Measurements from ENCODE around the gene WFDC5. TPM values are rescaled to one million over a fixed set of nuclear protein-coding genes. Genes with fewer than 3 reads are reported as not detected.

The WFDC5 gene
- total and polyA plus RNA-seq, 10 of the 15 experiments (the other 5 are each of a cell fraction or from before 2014, with no cell fraction given) = 0.20 to 0.26 (median 0.21) TPM; not detected in 7

GRCh38 chr20:45060294-45060693 lies 54.7 kb downstream of the WFDC5 start:
- ChIA-PET CTCF (interaction anchor here (0.9 to 5.4 kb wide), 4 partner anchors 10 to 36 kb away, joined by 3 to 30 read pairs (median 9); no protein-coding TSS in a partner anchor), SMC1A (ENCODE audit: uncharacterized antibody, unreplicated experiment) (interaction anchor here (0.6 to 1.6 kb wide), 5 partner anchors 10 to 286 kb away, joined by 3 to 6 read pairs (median 4); no protein-coding TSS in a partner anchor), RAD21 (ENCODE audit: unreplicated experiment) (no interaction called here), POLR2A (interaction anchor here (1.1 kb wide), 1 partner anchor 9 kb away, joined by 4 read pairs; no protein-coding TSS in a partner anchor)
- Histone ChIP-seq H3K9me3 (replicated peaks; ENCODE audit: control insufficient read depth, insufficient read depth, low read length) (no peaks in the 10 kb centered on the region), H3K27me3 (replicated peaks in 1 of 2; ENCODE audit: control insufficient read depth in 2 of 2, insufficient read depth in 2 of 2, low read length in 1 of 2) (no peaks in the 10 kb centered on the region), H3K4me2 (ENCODE audit: control insufficient read depth, insufficient read depth) (no peak overlapping the region), H4K20me1 (ENCODE audit: control insufficient read depth, insufficient read depth) (no peaks in the 10 kb centered on the region; the same call in 1 of the 2 replicates), H3K4me3 (no peak overlapping the region), H3K27ac (ENCODE audit: control insufficient read depth, insufficient read depth) (no peak overlapping the region), H2AFZ (ENCODE audit: control insufficient read depth, low read depth, low read length) (no peak overlapping the region), H3K4me1 (ENCODE audit: control insufficient read depth, insufficient read depth, low read length) (no peaks in the 10 kb centered on the region), H3K9ac (ENCODE audit: control insufficient read depth, insufficient read depth, low read length) (no peak overlapping the region), H3K36me3 (ENCODE audit: control insufficient read depth in 2 of 2, insufficient read depth in 2 of 2, low read length in 1 of 2) (peaks cover 5 to 10% of the 10 kb centered on the region in 2 experiments), H3K79me2 (ENCODE audit: control insufficient read depth, insufficient read depth, low read length) (peaks cover 10% of the 10 kb centered on the region)
- ATAC-seq = no peak
- in situ Hi-C loops (cut with MboI) (no loop called here), intact Hi-C loops (cut with micrococcal nuclease; ENCODE audit: unreplicated experiment) (no loop called here)
- WGBS (ENCODE audit: insufficient coverage, insufficient replicate concordance, low lambda C conversion rate, missing lambda C conversion rate) = 97% methylated on average over 4 of the region's 4 CpGs
- DNase-seq (ENCODE audit: low read depth, low spot score) = no peak
- BruUV-seq (replicated peaks) = no TSS peak
- TF ChIP-seq NBN (IDR thresholded peaks at IDR 0.05) (no peak), SMC3 (IDR thresholded peaks at IDR 0.05; ENCODE audit: borderline replicate concordance, low read length) (no peak), STAT3 (IDR thresholded peaks at IDR 0.05; ENCODE audit: low read depth, low read length) (no peak)
- no peak for FAIRE-seq

Other genes starting within 250 kb of the WFDC5 start
Only the 7 nearest of the 14 such genes appear.
- 86.8 and 97.8 TPM in 2 replicates for gene STK4, start 148.7 kb downstream of the WFDC5 start, total RNA-seq (2014; rRNA removed)
- 107 and 108 TPM in 2 replicates for gene STK4, start 148.7 kb downstream of the WFDC5 start, total RNA-seq (2014; rRNA removed; fragmentation: Illumina TruSeq; extraction: Trizol)
- 96.2 and 101 TPM in 2 replicates for gene STK4, start 148.7 kb downstream of the WFDC5 start, total RNA-seq (2021)
- gene STK4, start 148.7 kb downstream of the WFDC5 start, polyA plus RNA-seq (2011; rRNA removed) = 92.6 and 122 TPM in 2 replicates
- 84.9 and 101 TPM in 2 replicates for gene STK4, start 148.7 kb downstream of the WFDC5 start, polyA plus RNA-seq (2014; fragmentation: Illumina TruSeq; extraction: Trizol)
- 10 to 100 TPM; 24.0 to 51.4 TPM for gene STK4, start 148.7 kb downstream of the WFDC5 start, polyA plus RNA-seq (2014; fragmentation: Nextera tagmentation; extraction: Ambion mirVana)
- 59.8 and 68.0 TPM in 2 replicates for gene STK4, start 148.7 kb downstream of the WFDC5 start, polyA plus RNA-seq (2014; rRNA removed)
- gene STK4, start 148.7 kb downstream of the WFDC5 start, polyA plus RNA-seq (2016; fragmentation: Nextera tagmentation; extraction: Ambion mirVana) = 100 to 1,000 TPM; 123 to 135 TPM
- gene KCNS1, start 14.0 kb downstream of the WFDC5 start, total RNA-seq (2014; rRNA removed) = not detected in 2 replicates
- not detected in 2 replicates for gene KCNS1, start 14.0 kb downstream of the WFDC5 start, total RNA-seq (2014; rRNA removed; fragmentation: Illumina TruSeq; extraction: Trizol)
- not detected in 2 replicates for gene KCNS1, start 14.0 kb downstream of the WFDC5 start, total RNA-seq (2021)
- gene KCNS1, start 14.0 kb downstream of the WFDC5 start, polyA plus RNA-seq (2011; rRNA removed) = not detected in 2 replicates
- not detected in 2 replicates for gene KCNS1, start 14.0 kb downstream of the WFDC5 start, polyA plus RNA-seq (2014; fragmentation: Illumina TruSeq; extraction: Trizol)
- gene KCNS1, start 14.0 kb downstream of the WFDC5 start, polyA plus RNA-seq (2014; fragmentation: Nextera tagmentation; extraction: Ambion mirVana) = not detected
- not detected in 2 replicates for gene KCNS1, start 14.0 kb downstream of the WFDC5 start, polyA plus RNA-seq (2014; rRNA removed)
- not detected for gene KCNS1, start 14.0 kb downstream of the WFDC5 start, polyA plus RNA-seq (2016; fragmentation: Nextera tagmentation; extraction: Ambion mirVana)
- not detected in 2 replicates for gene WFDC12, start 9.3 kb upstream of the WFDC5 start, total RNA-seq (2014; rRNA removed)
- gene WFDC12, start 9.3 kb upstream of the WFDC5 start, total RNA-seq (2014; rRNA removed; fragmentation: Illumina TruSeq; extraction: Trizol) = not detected in 2 replicates
- gene WFDC12, start 9.3 kb upstream of the WFDC5 start, total RNA-seq (2021) = not detected in 2 replicates
- gene WFDC12, start 9.3 kb upstream of the WFDC5 start, polyA plus RNA-seq (2011; rRNA removed) = not detected in 2 replicates
- gene WFDC12, start 9.3 kb upstream of the WFDC5 start, polyA plus RNA-seq (2014; fragmentation: Illumina TruSeq; extraction: Trizol) = not detected in 2 replicates
- not detected for gene WFDC12, start 9.3 kb upstream of the WFDC5 start, polyA plus RNA-seq (2014; fragmentation: Nextera tagmentation; extraction: Ambion mirVana)
- gene WFDC12, start 9.3 kb upstream of the WFDC5 start, polyA plus RNA-seq (2014; rRNA removed) = not detected in 2 replicates
- not detected for gene WFDC12, start 9.3 kb upstream of the WFDC5 start, polyA plus RNA-seq (2016; fragmentation: Nextera tagmentation; extraction: Ambion mirVana)
- not detected in 2 replicates for gene PI3, start 59.7 kb upstream of the WFDC5 start, total RNA-seq (2014; rRNA removed)
- gene PI3, start 59.7 kb upstream of the WFDC5 start, total RNA-seq (2014; rRNA removed; fragmentation: Illumina TruSeq; extraction: Trizol) = not detected in 2 replicates
- not detected in 2 replicates for gene PI3, start 59.7 kb upstream of the WFDC5 start, total RNA-seq (2021)
- not detected in 2 replicates for gene PI3, start 59.7 kb upstream of the WFDC5 start, polyA plus RNA-seq (2011; rRNA removed)
- not detected in 2 replicates for gene PI3, start 59.7 kb upstream of the WFDC5 start, polyA plus RNA-seq (2014; fragmentation: Illumina TruSeq; extraction: Trizol)
- gene PI3, start 59.7 kb upstream of the WFDC5 start, polyA plus RNA-seq (2014; fragmentation: Nextera tagmentation; extraction: Ambion mirVana) = not detected
- gene PI3, start 59.7 kb upstream of the WFDC5 start, polyA plus RNA-seq (2014; rRNA removed) = not detected in 2 replicates
- gene PI3, start 59.7 kb upstream of the WFDC5 start, polyA plus RNA-seq (2016; fragmentation: Nextera tagmentation; extraction: Ambion mirVana) = not detected
- not detected in 2 replicates for gene SEMG1, start 91.9 kb upstream of the WFDC5 start, total RNA-seq (2014; rRNA removed)
- not detected in 2 replicates for gene SEMG1, start 91.9 kb upstream of the WFDC5 start, total RNA-seq (2014; rRNA removed; fragmentation: Illumina TruSeq; extraction: Trizol)
- not detected in 2 replicates for gene SEMG1, start 91.9 kb upstream of the WFDC5 start, total RNA-seq (2021)
- not detected in 2 replicates for gene SEMG1, start 91.9 kb upstream of the WFDC5 start, polyA plus RNA-seq (2011; rRNA removed)
- not detected in 2 replicates for gene SEMG1, start 91.9 kb upstream of the WFDC5 start, polyA plus RNA-seq (2014; fragmentation: Illumina TruSeq; extraction: Trizol)
- gene SEMG1, start 91.9 kb upstream of the WFDC5 start, polyA plus RNA-seq (2014; fragmentation: Nextera tagmentation; extraction: Ambion mirVana) = not detected
- not detected in 2 replicates for gene SEMG1, start 91.9 kb upstream of the WFDC5 start, polyA plus RNA-seq (2014; rRNA removed)
- gene SEMG1, start 91.9 kb upstream of the WFDC5 start, polyA plus RNA-seq (2016; fragmentation: Nextera tagmentation; extraction: Ambion mirVana) = not detected
- gene SEMG2, start 106.2 kb upstream of the WFDC5 start, total RNA-seq (2014; rRNA removed) = not detected in 2 replicates
- not detected in 2 replicates for gene SEMG2, start 106.2 kb upstream of the WFDC5 start, total RNA-seq (2014; rRNA removed; fragmentation: Illumina TruSeq; extraction: Trizol)
- gene SEMG2, start 106.2 kb upstream of the WFDC5 start, total RNA-seq (2021) = not detected in 2 replicates
- gene SEMG2, start 106.2 kb upstream of the WFDC5 start, polyA plus RNA-seq (2011; rRNA removed) = not detected in 2 replicates
- gene SEMG2, start 106.2 kb upstream of the WFDC5 start, polyA plus RNA-seq (2014; fragmentation: Illumina TruSeq; extraction: Trizol) = not detected in 2 replicates
- not detected for gene SEMG2, start 106.2 kb upstream of the WFDC5 start, polyA plus RNA-seq (2014; fragmentation: Nextera tagmentation; extraction: Ambion mirVana)
- not detected in 2 replicates for gene SEMG2, start 106.2 kb upstream of the WFDC5 start, polyA plus RNA-seq (2014; rRNA removed)
- not detected for gene SEMG2, start 106.2 kb upstream of the WFDC5 start, polyA plus RNA-seq (2016; fragmentation: Nextera tagmentation; extraction: Ambion mirVana)
- gene SLPI, start 139.4 kb upstream of the WFDC5 start, total RNA-seq (2014; rRNA removed) = not detected in 2 replicates
- not detected in 2 replicates for gene SLPI, start 139.4 kb upstream of the WFDC5 start, total RNA-seq (2014; rRNA removed; fragmentation: Illumina TruSeq; extraction: Trizol)
- 1.4 TPM in 1 of 2 replicates, not detected in the other for gene SLPI, start 139.4 kb upstream of the WFDC5 start, total RNA-seq (2021)
- not detected in 2 replicates for gene SLPI, start 139.4 kb upstream of the WFDC5 start, polyA plus RNA-seq (2011; rRNA removed)
- gene SLPI, start 139.4 kb upstream of the WFDC5 start, polyA plus RNA-seq (2014; fragmentation: Illumina TruSeq; extraction: Trizol) = not detected in 2 replicates
- gene SLPI, start 139.4 kb upstream of the WFDC5 start, polyA plus RNA-seq (2014; fragmentation: Nextera tagmentation; extraction: Ambion mirVana) = not detected
- 0.56 TPM in 1 of 2 replicates, not detected in the other for gene SLPI, start 139.4 kb upstream of the WFDC5 start, polyA plus RNA-seq (2014; rRNA removed)
- not detected for gene SLPI, start 139.4 kb upstream of the WFDC5 start, polyA plus RNA-seq (2016; fragmentation: Nextera tagmentation; extraction: Ambion mirVana)